Karpas-422 (cell line): Measurements from ENCODE around the gene SS18. TPM values are rescaled to one million over a fixed set of nuclear protein-coding genes. Genes with fewer than 3 reads are reported as not detected.

Source experiments
- DNase-seq: peaks from one replicate; pipeline ENCODE4 v3.0.0-alpha.2; 2015
- H2AFZ ChIP-seq: fragments of 200-600 bp; sonication (generic); 2 replicates; pipeline ENCODE4 v1.6.1; 2014; ENCODE audit warnings: antibody characterized with exemption, low read length, mixed read lengths
- H3K27ac ChIP-seq: fragments of 200-600 bp; sonication (generic); 2 replicates; pipeline ENCODE4 v1.5.1; 2014; ENCODE audit warnings: mild to moderate bottlenecking, low read length, moderate library complexity
- H3K27me3 ChIP-seq: fragments of 200-600 bp; sonication (generic); 2 replicates; pipeline ENCODE4 v1.6.1; 2014; ENCODE audit warnings: low read length, mixed read lengths
- H3K36me3 ChIP-seq: fragments of 200-600 bp; sonication (generic); 2 replicates; pipeline ENCODE4 v1.6.1; 2014; ENCODE audit warnings: low read length, mixed read lengths; ENCODE audit not compliant: insufficient read depth
- H3K4me1 ChIP-seq: fragments of 200-600 bp; sonication (generic); 2 replicates; pipeline ENCODE4 v1.6.1; 2014; ENCODE audit warnings: mild to moderate bottlenecking, low read length, mixed read lengths
- H3K4me2 ChIP-seq: fragments of 200-600 bp; sonication (generic); 2 replicates; pipeline ENCODE4 v1.6.1; 2014; ENCODE audit warnings: low read length, low read depth, mild to moderate bottlenecking; ENCODE audit not compliant: poor library complexity, severe bottlenecking
- H3K4me3 ChIP-seq: fragments of 200-600 bp; sonication (generic); 2 replicates; pipeline ENCODE4 v1.5.1; 2014; ENCODE audit warnings: mild to moderate bottlenecking, antibody characterized with exemption, low read length, mixed read lengths
- H3K79me2 ChIP-seq: fragments of 200-600 bp; sonication (generic); 2 replicates; pipeline ENCODE4 v1.6.1; 2014; ENCODE audit warnings: mild to moderate bottlenecking, low read length, mixed read lengths
- H3K9ac ChIP-seq: fragments of 200-600 bp; sonication (generic); 2 replicates; pipeline ENCODE4 v1.6.0; 2014; ENCODE audit warnings: low read length
- H3K9me2 ChIP-seq: fragments of 200-600 bp; sonication (generic), shearing (Covaris generic); replicated peaks from 2 replicates; pipeline ENCODE4 v1.6.0; 2014; ENCODE audit warnings: mild to moderate bottlenecking, low read length, moderate library complexity; ENCODE audit not compliant: insufficient read depth
- H3K9me3 ChIP-seq: fragments of 300-700, 200-600 bp; sonication (generic); 2 replicates; pipeline ENCODE4 v1.6.1; 2014; ENCODE audit warnings: low read length, mixed read lengths
- H4K20me1 ChIP-seq: fragments of 200-600 bp; sonication (generic); 2 replicates; pipeline ENCODE4 v1.6.1; 2014; ENCODE audit warnings: mild to moderate bottlenecking, antibody characterized with exemption, low read length, low read depth; ENCODE audit not compliant: insufficient read depth
- total RNA-seq: library from RNA; depleted of rRNA; stranded (reverse); fragments of >200 nt; shearing (Covaris generic); gene quantifications from 2 replicates; pipeline ENCODE4 v1.2.3, GENCODE V29; 2014; ENCODE audit warnings: low replicate concordance

SS18 gene
- total RNA-seq, 1 experiment from 2014 or later, result 146 TPM

GRCh38 chr18:26057344-26057773 is 33.1 kb downstream of the SS18 start:
- H3K27ac ChIP-seq, result no peak overlapping the region
- peaks cover 89% of the 10 kb centered on the region for H3K79me2 ChIP-seq
- H3K9ac ChIP-seq, result no peak overlapping the region
- H2AFZ ChIP-seq, result no peak overlapping the region
- H3K36me3 ChIP-seq, result peaks cover 37% of the 10 kb centered on the region
- peaks cover 2% of the 10 kb centered on the region; the same call in 1 of the 2 replicates for H3K4me1 ChIP-seq
- no peaks in the 10 kb centered on the region for H4K20me1 ChIP-seq
- H3K27me3 ChIP-seq, result no peaks in the 10 kb centered on the region
- no peak overlapping the region for H3K4me3 ChIP-seq
- no peak overlapping the region for H3K4me2 ChIP-seq
- no peaks in the 10 kb centered on the region for H3K9me2 ChIP-seq
- no peaks in the 10 kb centered on the region for H3K9me3 ChIP-seq
- DNase-seq, result no peak

GRCh38 chr18:26056291-26056690 is 34.1 kb downstream of the SS18 start:
- Histone ChIP-seq H3K27ac (no peak overlapping the region), H3K9me3 (no peaks in the 10 kb centered on the region), H3K4me2 (no peak overlapping the region), H3K9me2 (no peaks in the 10 kb centered on the region), H3K27me3 (no peaks in the 10 kb centered on the region), H3K4me3 (no peak overlapping the region), H3K79me2 (peaks cover 86% of the 10 kb centered on the region), H3K36me3 (peaks cover 42% of the 10 kb centered on the region), H3K4me1 (peaks cover 5% of the 10 kb centered on the region; the same call in 1 of the 2 replicates), H3K9ac (no peak overlapping the region), H2AFZ (no peak overlapping the region), H4K20me1 (no peaks in the 10 kb centered on the region)
- no peak for DNase-seq

GRCh38 chr18:26052505-26052904 is 37.9 kb downstream of the SS18 start:
- Histone ChIP-seq H4K20me1 (no peaks in the 10 kb centered on the region), H2AFZ (no peak overlapping the region), H3K36me3 (peaks cover 57% of the 10 kb centered on the region), H3K79me2 (peaks cover 80% of the 10 kb centered on the region), H3K4me3 (no peak overlapping the region), H3K27me3 (no peaks in the 10 kb centered on the region), H3K9ac (no peak overlapping the region), H3K4me1 (peaks cover 17% of the 10 kb centered on the region), H3K27ac (no peak overlapping the region), H3K9me2 (no peaks in the 10 kb centered on the region), H3K9me3 (no peaks in the 10 kb centered on the region), H3K4me2 (no peak overlapping the region)
- DNase-seq, result no peak

- no peak overlapping the region for H3K4me3 ChIP-seq
- no peaks in the 10 kb centered on the region for H4K20me1 ChIP-seq
- peak; percentile 57 for DNase-seq
- peaks cover 52% of the 10 kb centered on the region for H3K36me3 ChIP-seq
- H3K27ac ChIP-seq, result no peak overlapping the region
- no peaks in the 10 kb centered on the region for H3K27me3 ChIP-seq
- no peaks in the 10 kb centered on the region for H3K9me3 ChIP-seq
- peaks cover 79% of the 10 kb centered on the region for H3K79me2 ChIP-seq
- no peaks in the 10 kb centered on the region for H3K9me2 ChIP-seq
- no peak overlapping the region for H3K9ac ChIP-seq
- no peak overlapping the region for H3K4me2 ChIP-seq
- H3K4me1 ChIP-seq, result peaks cover 17% of the 10 kb centered on the region
- H2AFZ ChIP-seq, result no peak overlapping the region
Measured at GRCh38 chr18:26051843-26052242, 38.6 kb downstream of the SS18 start.

GRCh38 chr18:26046419-26047077 is 43.9 kb downstream of the SS18 start:
- no peak overlapping the region for H3K27ac ChIP-seq

GRCh38 chr18:26044807-26045206 is 45.6 kb downstream of the SS18 start:
- no peak for DNase-seq
- peaks cover 29% of the 10 kb centered on the region for H3K36me3 ChIP-seq
- no peaks in the 10 kb centered on the region for H4K20me1 ChIP-seq
- no peak overlapping the region for H3K4me3 ChIP-seq
- peaks cover 12% of the 10 kb centered on the region for H3K4me1 ChIP-seq
- H3K9ac ChIP-seq, result no peak overlapping the region
- no peaks in the 10 kb centered on the region for H3K9me3 ChIP-seq
- no peak overlapping the region for H3K4me2 ChIP-seq
- no peak overlapping the region for H3K27ac ChIP-seq
- H2AFZ ChIP-seq, result no peak overlapping the region
- no peaks in the 10 kb centered on the region for H3K9me2 ChIP-seq
- H3K79me2 ChIP-seq, result peaks cover 93% of the 10 kb centered on the region
- no peaks in the 10 kb centered on the region for H3K27me3 ChIP-seq

More at GRCh38 chr18:26046419-26047077, 43.9 kb downstream of the SS18 start:
- no peak for DNase-seq
- Histone ChIP-seq H3K4me3 (no peak overlapping the region), H3K9me2 (no peaks in the 10 kb centered on the region), H3K27me3 (no peaks in the 10 kb centered on the region), H3K79me2 (peaks cover 83% of the 10 kb centered on the region), H3K4me2 (no peak overlapping the region), H4K20me1 (no peaks in the 10 kb centered on the region), H2AFZ (no peak overlapping the region), H3K9me3 (no peaks in the 10 kb centered on the region), H3K9ac (no peak overlapping the region), H3K36me3 (peaks cover 38% of the 10 kb centered on the region), H3K4me1 (peaks cover 12% of the 10 kb centered on the region)

- Histone ChIP-seq H2AFZ (no peak overlapping the region), H3K36me3 (peaks cover 46% of the 10 kb centered on the region), H3K4me1 (no peaks in the 10 kb centered on the region), H4K20me1 (no peaks in the 10 kb centered on the region), H3K9me2 (no peaks in the 10 kb centered on the region), H3K27ac (no peak overlapping the region), H3K79me2 (peaks cover 84% of the 10 kb centered on the region), H3K9me3 (no peaks in the 10 kb centered on the region), H3K9ac (no peak overlapping the region), H3K27me3 (no peaks in the 10 kb centered on the region), H3K4me2 (no peak overlapping the region), H3K4me3 (no peak overlapping the region)
- no peak for DNase-seq
Measured at GRCh38 chr18:26040051-26040656, 50.3 kb downstream of the SS18 start.

GRCh38 chr18:26039203-26039602 is 51.2 kb downstream of the SS18 start:
- DNase-seq, result no peak
- H3K9ac ChIP-seq, result no peak overlapping the region
- no peaks in the 10 kb centered on the region for H3K9me3 ChIP-seq
- no peak overlapping the region for H2AFZ ChIP-seq
- no peaks in the 10 kb centered on the region for H3K4me1 ChIP-seq
- no peaks in the 10 kb centered on the region for H3K9me2 ChIP-seq
- H4K20me1 ChIP-seq, result no peaks in the 10 kb centered on the region
- H3K4me2 ChIP-seq, result no peak overlapping the region
- no peak overlapping the region for H3K27ac ChIP-seq
- H3K36me3 ChIP-seq, result peaks cover 52% of the 10 kb centered on the region
- no peak overlapping the region for H3K4me3 ChIP-seq
- H3K27me3 ChIP-seq, result no peaks in the 10 kb centered on the region
- peaks cover 80% of the 10 kb centered on the region for H3K79me2 ChIP-seq
